Muscle layer of duodenum (tissue), 2 donors: Measurements from ENCODE around the gene NMS.

Experiments used
- H3K27ac ChIP-seq: one replicate; pipeline ENCODE4 v1.7.0; 2013; ENCODE audit warnings: mild to moderate bottlenecking, low read length
- H3K27me3 ChIP-seq: one replicate; pipeline ENCODE4 v1.7.0; 2013; ENCODE audit warnings: low read depth, mild to moderate bottlenecking, control low read depth, low read length
- H3K36me3 ChIP-seq, 2 donors: one replicate each; pipeline ENCODE4 v1.7.0; 2013; ENCODE audit warnings: low read length in 2 of 2, control low read depth in 1 of 2, mild to moderate bottlenecking in 1 of 2; ENCODE audit not compliant: insufficient read depth in 2 of 2, control insufficient read depth in 1 of 2
- H3K4me1 ChIP-seq, 2 donors: one replicate each; pipeline ENCODE4 v1.7.0; 2013; ENCODE audit warnings: low read length in 2 of 2, mild to moderate bottlenecking in 2 of 2, control low read depth in 1 of 2, moderate library complexity in 1 of 2; ENCODE audit not compliant: insufficient read depth in 2 of 2, control insufficient read depth in 1 of 2
- H3K4me3 ChIP-seq, 2 donors: one replicate each; pipeline ENCODE4 v1.7.0; 2013; ENCODE audit warnings: low read length in 2 of 2, low read depth in 1 of 2, mild to moderate bottlenecking in 1 of 2
- H3K9me3 ChIP-seq, 2 donors: one replicate each; pipeline ENCODE4 v1.7.0; 2013; ENCODE audit warnings: low read length in 2 of 2, control low read depth in 1 of 2, mild to moderate bottlenecking in 1 of 2; ENCODE audit not compliant: control insufficient read depth in 1 of 2
- donor health status: healthy.

The NMS gene

DNA sequence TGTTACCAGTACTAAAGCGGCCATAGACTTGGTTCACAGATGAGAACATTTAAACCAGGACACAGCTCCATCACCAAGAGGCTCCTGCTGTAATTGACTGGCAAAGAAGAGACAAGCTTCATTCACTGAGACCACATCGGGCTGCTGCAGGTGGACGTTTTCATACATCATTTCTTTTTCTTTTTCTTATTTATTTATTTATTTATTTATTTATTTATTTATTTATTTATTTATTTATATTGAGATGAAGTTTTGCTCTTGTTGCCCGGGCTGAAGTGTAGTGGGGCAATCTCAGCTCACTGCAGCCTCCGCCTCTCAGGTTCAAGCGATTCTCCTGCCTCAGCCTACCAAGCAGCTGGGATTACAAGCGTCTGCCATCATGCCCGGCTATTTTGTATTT, 58.9 kb downstream of the NMS start:
- H3K9me3 ChIP-seq: no peaks in the 10 kb centered on the region
- no peak overlapping the region for H3K27ac ChIP-seq
- H3K27me3 ChIP-seq: no peaks in the 10 kb centered on the region
- H3K36me3 ChIP-seq: no peaks in the 10 kb centered on the region
- no peaks in the 10 kb centered on the region for H3K4me1 ChIP-seq
- H3K4me3 ChIP-seq: no peak overlapping the region

DNA sequence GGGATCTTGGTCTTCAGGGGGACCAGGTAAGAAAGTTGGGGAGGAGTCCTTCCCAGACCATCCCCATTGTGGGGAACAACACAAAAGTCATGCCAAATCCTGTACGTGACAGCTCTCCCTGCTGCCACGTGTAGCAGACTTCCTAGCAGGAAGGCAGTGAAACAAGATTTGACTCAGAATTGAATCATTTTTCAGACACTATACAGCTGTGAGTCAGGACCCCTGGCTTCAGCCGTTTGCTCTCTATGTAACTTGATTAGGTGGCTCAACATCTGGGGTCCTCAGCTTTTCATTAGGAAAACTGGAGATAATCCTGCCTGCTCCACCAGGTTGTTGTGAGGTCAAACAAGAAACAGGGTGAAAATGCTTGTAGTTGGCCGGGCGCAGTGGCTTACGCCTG, 59.6 kb downstream of the NMS start:
- Histone ChIP-seq H3K4me1 (no peaks in the 10 kb centered on the region), H3K27ac (no peak overlapping the region), H3K9me3 (no peaks in the 10 kb centered on the region), H3K4me3 (no peak overlapping the region), H3K36me3 (no peaks in the 10 kb centered on the region), H3K27me3 (no peaks in the 10 kb centered on the region)
